Activated T-cell treated with anti-CD3 and anti-CD28 coated beads for 1 hour (primary cell): ENCODE measurements around the gene FBXL15.

Source experiments
- DNase-seq: peaks from one replicate; pipeline ENCODE4 v3.0.0-alpha.2; 2020; ENCODE audit warnings: low read depth

FBXL15 gene

DNA sequence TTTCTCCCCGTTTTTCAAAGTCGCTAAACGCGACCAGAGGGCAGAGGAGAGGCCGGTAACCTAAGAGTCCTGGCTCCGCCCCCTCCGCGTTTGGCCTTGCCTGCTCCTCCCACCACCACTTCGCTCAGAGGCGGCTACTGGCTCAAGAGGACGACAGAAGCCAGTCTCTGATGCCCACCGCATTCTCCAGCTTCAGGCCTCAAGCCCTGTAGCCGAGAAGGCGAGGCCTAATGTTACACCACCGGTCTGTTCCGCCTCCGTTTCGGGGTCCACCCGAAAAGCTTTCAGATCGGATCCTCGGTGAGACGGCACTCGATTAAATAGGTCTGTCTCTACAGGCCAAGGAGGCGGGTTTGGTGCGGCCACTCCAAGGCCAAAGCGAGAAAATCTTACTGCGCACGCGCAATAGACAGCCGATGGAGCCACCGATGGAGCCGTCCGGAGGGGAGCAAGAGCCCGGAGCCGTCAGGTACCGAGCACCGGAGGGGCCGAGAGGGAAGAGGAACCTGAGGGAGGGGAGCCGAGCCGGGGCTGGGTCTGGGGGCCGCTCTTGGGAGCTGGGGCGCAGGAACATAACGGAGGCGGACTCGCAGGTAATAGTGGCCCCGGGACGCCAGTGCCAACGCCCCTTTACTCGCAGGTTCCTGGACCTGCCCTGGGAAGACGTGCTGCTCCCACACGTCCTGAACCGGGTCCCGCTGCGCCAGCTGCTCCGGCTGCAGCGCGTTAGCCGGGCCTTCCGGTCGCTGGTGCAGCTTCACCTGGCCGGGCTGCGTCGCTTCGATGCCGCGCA is at the start of gene FBXL15:
FBXL15 (plus strand) TSS at position 123 of the 793 bp plus-strand sequence; CDS start at position 417, 294 bp downstream.
- peak; percentile 95 for DNase-seq

- DNase-seq: no peak
These were observed 49.3 kb upstream of the FBXL15 start for GRCh38 chr10:102371295-102371694.

DNA sequence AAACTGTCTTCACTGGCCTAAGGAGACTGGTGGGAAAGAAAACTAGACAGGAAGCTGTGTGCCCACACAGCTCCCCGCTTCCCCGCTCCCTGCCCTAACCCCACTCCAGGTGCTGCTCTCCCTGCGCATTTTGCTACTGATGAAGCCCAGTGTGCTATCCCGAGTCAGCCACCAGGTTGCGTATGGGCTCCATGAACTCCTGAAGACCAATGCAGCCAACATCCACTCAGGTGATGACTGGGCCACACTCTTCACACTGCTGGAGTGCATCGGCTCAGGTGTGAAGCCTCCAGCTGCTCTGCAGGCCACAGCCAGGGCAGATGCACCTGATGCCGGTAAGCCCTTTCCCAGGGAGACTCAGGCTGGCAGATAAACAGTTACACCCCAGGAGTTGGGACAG is 45.4 kb upstream of the FBXL15 start:
- DNase-seq: no peak

DNA sequence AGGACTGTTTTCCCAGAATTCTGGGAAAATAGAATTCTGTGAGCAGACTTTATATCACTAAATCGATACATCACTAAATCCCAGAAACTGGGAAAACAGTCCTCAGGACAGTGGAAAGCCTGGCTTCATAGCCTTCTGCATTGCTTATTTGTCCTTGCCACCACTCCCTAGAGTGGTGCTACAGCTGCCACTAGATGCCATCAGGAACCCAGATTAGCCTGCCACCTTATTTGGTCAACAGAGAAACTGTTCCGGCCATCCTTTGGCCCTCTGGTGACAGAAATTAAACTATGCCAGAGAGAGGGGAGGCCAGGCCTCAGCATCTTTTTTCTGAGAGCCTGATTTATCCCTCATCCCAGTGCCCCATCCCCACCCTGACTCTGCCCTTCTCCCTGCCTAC is 44.8 kb upstream of the FBXL15 start:
- no peak for DNase-seq

- DNase-seq: no peak
These were observed 43.7 kb upstream of the FBXL15 start for GRCh38 chr10:102376901-102377300.

DNA sequence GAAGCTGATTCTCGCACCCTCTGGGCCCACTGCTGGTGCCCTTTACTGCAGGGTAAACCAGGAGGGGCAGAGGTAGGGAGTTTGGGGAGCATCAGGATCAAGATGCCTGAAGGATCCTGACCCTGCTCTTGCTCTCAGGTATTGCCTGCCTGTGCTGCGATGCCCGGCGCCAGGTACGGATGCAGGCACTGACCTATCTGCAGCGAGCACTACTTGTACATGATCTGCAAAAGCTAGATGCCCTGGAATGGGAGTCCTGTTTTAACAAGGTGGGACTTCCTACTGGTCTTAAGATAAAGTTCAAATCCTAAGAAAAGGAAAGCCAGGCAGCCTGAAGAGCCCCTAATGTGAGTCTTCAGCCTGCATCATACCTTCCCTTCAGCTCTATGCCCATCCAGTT is 41.3 kb upstream of the FBXL15 start:
- DNase-seq: no peak

DNA sequence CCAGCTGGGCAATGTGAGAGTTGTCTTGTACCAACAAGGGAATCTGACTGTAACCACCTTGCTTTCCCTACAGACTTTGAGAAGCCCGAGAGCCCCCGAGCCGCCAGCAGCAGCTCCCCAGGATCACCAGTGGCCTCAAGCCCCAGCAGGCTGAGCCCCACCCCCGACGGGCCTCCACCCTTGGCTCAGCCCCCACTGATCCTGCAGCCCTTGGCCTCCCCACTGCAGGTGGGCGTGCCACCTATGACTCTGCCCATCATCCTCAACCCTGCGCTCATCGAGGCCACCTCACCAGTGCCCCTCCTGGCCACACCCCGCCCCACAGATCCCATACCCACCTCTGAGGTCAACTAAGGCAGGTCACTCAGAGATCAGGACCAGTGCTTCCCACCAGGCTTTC is 38.7 kb upstream of the FBXL15 start:
- no peak for DNase-seq

GRCh38 chr10:102382871-102383270 is 37.8 kb upstream of the FBXL15 start:
- DNase-seq: no peak

- no peak for DNase-seq
These were observed 36.6 kb upstream of the FBXL15 start for GRCh38 chr10:102384053-102384452.

- DNase-seq: no peak
These were observed 35.8 kb upstream of the FBXL15 start for GRCh38 chr10:102384606-102385429.

DNA sequence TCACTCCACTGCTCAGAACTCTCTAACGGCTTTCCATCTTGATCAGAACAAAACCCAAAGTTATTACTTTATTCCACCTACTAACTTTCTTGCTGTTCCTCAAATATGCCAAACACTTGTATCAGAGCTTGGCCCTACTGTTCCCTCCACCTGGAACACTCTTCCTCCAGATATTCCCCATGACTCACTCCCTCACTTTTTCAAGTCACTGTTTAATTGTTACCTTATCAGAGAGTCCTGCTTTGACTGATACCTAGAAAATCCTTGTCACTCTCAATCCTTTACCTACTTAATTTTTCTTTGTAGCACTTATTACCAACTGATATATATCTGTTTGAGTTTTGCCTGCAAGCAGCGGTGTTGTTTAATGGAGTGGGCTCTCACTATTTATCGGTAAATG is 30.7 kb upstream of the FBXL15 start:
- no peak for DNase-seq

DNA sequence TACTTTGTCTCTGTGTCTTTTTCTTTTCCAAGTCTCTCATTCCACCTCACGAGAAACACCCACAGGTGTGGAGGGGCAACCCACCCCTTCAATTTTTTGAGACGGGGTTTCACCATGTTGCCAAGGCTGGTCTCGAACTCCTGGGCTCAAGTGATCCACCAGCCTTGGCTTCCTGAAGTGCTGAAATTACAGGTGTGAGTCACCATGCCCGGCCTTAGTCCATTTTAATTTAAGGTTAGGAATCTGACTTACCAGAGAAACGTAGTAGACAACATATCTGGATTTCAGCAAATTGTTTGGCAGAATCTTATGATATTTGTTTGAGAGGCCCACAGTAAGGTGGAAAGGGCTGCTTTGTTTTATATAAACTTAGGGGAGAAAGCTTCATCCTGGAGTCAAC is 28.3 kb upstream of the FBXL15 start:
- no peak for DNase-seq

DNA sequence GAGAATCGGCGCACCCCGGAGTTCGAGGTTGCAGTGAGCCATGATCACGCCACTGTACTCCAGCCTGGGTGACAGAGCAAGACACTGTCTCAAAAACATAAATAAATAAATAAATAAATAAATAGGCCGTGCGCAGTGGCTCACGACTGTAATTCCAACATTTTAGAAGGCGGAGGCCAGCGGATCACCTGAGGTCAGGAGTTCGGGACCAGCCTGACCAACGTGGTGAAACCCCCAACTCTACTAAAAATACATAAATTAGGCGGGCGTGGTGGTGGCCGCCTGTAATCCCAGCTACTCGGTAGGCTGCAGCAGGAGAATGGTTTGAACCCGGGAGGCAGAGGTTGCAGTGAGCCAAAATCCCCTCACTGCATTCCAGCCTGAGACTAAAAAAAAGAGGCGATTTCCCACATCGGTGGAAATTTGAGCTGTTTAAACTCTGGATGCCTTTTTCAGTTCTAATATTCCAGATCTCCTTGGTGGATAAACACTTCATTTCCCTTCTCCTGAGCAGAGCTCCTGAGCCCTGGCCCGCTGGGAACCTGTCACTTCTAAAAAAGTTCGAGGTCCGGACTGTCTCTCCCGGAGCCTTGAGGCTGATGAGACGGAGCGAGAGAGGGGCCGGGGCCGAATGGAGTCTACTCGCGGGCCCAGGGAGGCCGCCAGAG is 27.1 kb upstream of the FBXL15 start:
- DNase-seq: no peak

DNA sequence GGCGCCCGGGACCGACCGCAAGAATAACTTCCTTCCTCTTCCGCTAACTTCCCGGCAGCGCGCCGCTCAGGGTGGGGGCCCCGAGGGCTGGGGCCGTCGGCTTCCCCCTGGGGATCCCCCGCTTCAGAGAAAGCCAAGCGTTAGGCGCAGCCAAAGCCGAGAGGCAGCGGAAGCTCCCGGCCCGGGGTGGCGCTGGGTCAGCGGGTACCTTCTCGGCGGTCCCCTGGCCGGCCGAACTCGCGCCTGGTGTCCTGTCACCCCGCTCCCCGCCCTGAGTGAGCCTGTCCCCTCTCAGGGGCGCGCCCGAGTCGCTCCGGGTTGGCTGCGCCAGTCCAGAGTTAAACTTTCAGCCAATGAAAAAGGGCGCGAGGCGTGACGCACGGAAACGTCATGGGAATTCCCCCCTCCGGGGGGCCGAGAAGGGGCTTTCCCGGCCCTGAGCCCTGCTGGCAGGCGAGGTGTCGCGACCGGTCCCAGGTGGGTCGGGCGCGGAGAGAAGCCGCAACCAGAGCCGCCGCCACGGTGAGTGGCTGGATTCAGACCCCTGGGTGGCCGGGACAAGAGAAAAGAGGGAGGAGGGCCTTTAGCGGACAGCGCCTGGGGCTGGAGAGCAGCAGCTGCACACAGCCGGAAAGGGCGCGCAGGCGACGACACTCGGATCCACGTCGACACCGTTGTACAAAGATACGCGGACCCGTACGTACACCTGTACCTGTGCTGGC is 26.4 kb upstream of the FBXL15 start:
- DNase-seq: peak; percentile 96

- DNase-seq: peak; percentile 34
These were observed 25.7 kb upstream of the FBXL15 start for GRCh38 chr10:102394801-102395399.

DNA sequence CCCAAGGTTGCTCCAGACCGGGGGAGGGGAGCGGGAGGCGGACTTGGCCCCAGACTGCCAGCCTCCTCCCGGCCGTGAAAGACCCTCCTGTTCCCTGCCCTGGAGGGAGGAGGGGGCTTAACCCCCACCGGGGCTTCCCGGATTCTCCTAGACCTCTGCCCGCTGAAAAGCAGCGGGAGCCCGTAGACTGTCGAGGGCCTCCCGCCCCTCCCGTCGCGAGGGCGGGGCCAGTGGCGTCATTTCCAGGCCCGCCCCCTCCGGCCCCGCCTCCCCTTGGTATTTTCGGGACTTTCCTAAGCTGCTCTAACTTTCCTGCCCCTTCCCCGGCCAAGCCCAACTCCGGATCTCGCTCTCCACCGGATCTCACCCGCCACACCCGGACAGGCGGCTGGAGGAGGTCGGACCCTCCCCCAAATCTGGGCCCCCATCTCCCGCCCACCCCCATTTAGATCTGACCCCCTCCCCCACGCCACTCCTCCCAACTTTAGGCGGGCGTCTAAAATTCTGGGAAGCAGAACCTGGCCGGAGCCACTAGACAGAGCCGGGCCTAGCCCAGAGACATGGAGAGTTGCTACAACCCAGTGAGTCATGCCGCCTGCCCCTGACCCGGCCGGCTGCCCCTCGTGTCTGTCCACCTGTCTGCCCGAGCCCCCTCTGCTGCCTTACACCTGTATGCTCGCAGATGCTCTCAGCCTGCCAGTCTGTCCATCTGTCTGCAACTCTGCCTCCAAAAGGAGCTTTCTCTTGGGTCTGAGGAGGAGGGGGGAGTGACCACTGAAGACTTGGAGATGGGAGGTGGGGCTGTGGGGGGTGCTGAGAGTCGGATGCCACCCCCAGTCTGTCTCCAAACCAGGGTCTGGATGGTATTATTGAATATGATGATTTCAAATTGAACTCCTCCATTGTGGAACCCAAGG is 25.0 kb upstream of the FBXL15 start, which contains the start of gene NFKB2:
NFKB2 (plus strand) TSS at position 306 of the 917 bp plus-strand sequence; CDS start at position 561, 255 bp downstream.
- DNase-seq: peak; percentile 92

- no peak for DNase-seq
These were observed 24.4 kb upstream of the FBXL15 start for GRCh38 chr10:102396317-102396650.

GRCh38 chr10:102396730-102397151 is 23.9 kb upstream of the FBXL15 start:
- DNase-seq: no peak

GRCh38 chr10:102397222-102398171 is 23.1 kb upstream of the FBXL15 start:
- no peak for DNase-seq
